ENCODE measurements around the gene CNTNAP5.

GRCh38 chr2:124692707-124693106 lies 667.6 kb downstream of the CNTNAP5 start:
- no peak for TF ChIP-seq CTCF (IDR thresholded peaks at IDR 0.05)
- no peak for TF ChIP-seq POLR2A (IDR thresholded peaks at IDR 0.05)
